Upper lobe of left lung (tissue), 6 donors: ENCODE results near the gene PTGFRN. TPM values are rescaled to one million over a fixed set of nuclear protein-coding genes. Genes with fewer than 3 reads are reported as not detected.
A peak's percentile ranks its signal among the peaks of the same experiment; 100 is the strongest.

Experiments
- ATAC-seq, 2 donors: fragments of 200-7000 bp; cut with Tn5 transposase; one replicate each; pipeline ENCODE4 v1.9.1; 2022; ENCODE audit warnings: mild to moderate bottlenecking in 2 of 2, moderate library complexity in 2 of 2; ENCODE audit not compliant: low FRiP score in 2 of 2
- DNase-seq, 2 donors: peaks; one replicate each; pipeline ENCODE4 v3.0.0-alpha.2; 2019 to 2020
- H3K27ac ChIP-seq, 4 donors: fragments of 200-600 bp; sonication (generic); one replicate each; pipeline ENCODE4 v1.5.1; 2016 to 2019
- H3K27me3 ChIP-seq, 4 donors: fragments of 200-600 bp; sonication (generic); one replicate each; pipeline ENCODE4 v1.5.1; 2017 to 2019
- H3K36me3 ChIP-seq, 4 donors: fragments of 200-600 bp; sonication (generic); one replicate each; pipeline ENCODE4 v1.5.1; 2016 to 2019
- H3K4me1 ChIP-seq, 4 donors: fragments of 200-600 bp; sonication (generic); one replicate each; pipeline ENCODE4 v1.5.1; 2018 to 2019
- H3K4me3 ChIP-seq, 4 donors: fragments of 200-600 bp; sonication (generic); one replicate each; pipeline ENCODE4 v1.5.1; 2017 to 2019; ENCODE audit warnings: mild to moderate bottlenecking in 2 of 4, moderate library complexity in 1 of 4
- H3K9me3 ChIP-seq, 4 donors: fragments of 200-600 bp; sonication (generic); one replicate each; pipeline ENCODE4 v1.5.1; 2018 to 2019
- EP300 ChIP-seq, 4 donors: sonication (generic); formaldehyde crosslinking; IDR thresholded peaks; one replicate each; pipeline ENCODE4 v1.5.1; 2017; ENCODE audit warnings: antibody characterized with exemption in 4 of 4, control low read depth in 2 of 4
- POLR2A ChIP-seq, 4 donors: fragments of 450-650 bp; IDR thresholded peaks; one replicate each; pipeline ENCODE4 v1.5.1; 2016 to 2017; ENCODE audit warnings: antibody characterized with exemption in 4 of 4, mild to moderate bottlenecking in 2 of 4
- POLR2AphosphoS5 ChIP-seq, 2 donors: sonication (generic); formaldehyde crosslinking; IDR thresholded peaks; one replicate each; pipeline ENCODE4 v1.5.1; 2017; ENCODE audit warnings: antibody characterized with exemption in 2 of 2
- WGBS, 2 donors: methylation state at CpG; one replicate each; pipeline ENCODE4 v1.1.5; 2017 to 2018; 5-methylcytosine and 5-hydroxymethylcytosine counted together
- total RNA-seq, 6 donors: library from RNA; depleted of rRNA in 4 of 6; stranded (reverse); fragments of >200 nt in 4 of 6; gene quantifications; one replicate each; pipeline versions ENCODE4 v1.1.0 to v1.2.1, GENCODE V29; 2016 to 2021
- TF ChIP-seq, protein P1 (sequence below), 6 experiments: fragments of 450-650 bp in 4 of 6; fragments of 200-600 bp in 2 of 6; sonication (generic) in 2 of 6; IDR thresholded peaks; one replicate each; pipeline ENCODE4 v1.5.1; 2016 to 2019; ENCODE audit warnings: antibody characterized with exemption in 6 of 6
- donor health status: DM: no; HTN: no; CAD: no; lungs with moderate emphysema.
- donor health status: DM: no; HTN: yes; CAD: no; lungs with severe emphysema.

PTGFRN gene
- total RNA-seq, 6 donors from 2014 or later = 11.7 to 33.6 (median 20.1) TPM

- peaks cover 0 to 7% (median 0%) of the 10 kb centered on the region in 4 donors for H3K27me3 ChIP-seq
- ATAC-seq = no peak
- H3K4me1 ChIP-seq = peaks cover 5 to 16% (median 11%) of the 10 kb centered on the region in 4 donors
- no peak for DNase-seq
- TF ChIP-seq, protein P1, sequence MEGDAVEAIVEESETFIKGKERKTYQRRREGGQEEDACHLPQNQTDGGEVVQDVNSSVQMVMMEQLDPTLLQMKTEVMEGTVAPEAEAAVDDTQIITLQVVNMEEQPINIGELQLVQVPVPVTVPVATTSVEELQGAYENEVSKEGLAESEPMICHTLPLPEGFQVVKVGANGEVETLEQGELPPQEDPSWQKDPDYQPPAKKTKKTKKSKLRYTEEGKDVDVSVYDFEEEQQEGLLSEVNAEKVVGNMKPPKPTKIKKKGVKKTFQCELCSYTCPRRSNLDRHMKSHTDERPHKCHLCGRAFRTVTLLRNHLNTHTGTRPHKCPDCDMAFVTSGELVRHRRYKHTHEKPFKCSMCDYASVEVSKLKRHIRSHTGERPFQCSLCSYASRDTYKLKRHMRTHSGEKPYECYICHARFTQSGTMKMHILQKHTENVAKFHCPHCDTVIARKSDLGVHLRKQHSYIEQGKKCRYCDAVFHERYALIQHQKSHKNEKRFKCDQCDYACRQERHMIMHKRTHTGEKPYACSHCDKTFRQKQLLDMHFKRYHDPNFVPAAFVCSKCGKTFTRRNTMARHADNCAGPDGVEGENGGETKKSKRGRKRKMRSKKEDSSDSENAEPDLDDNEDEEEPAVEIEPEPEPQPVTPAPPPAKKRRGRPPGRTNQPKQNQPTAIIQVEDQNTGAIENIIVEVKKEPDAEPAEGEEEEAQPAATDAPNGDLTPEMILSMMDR (IDR thresholded peaks at IDR 0.05) = no peak
- no peak for TF ChIP-seq POLR2A (IDR thresholded peaks at IDR 0.05)
- TF ChIP-seq POLR2AphosphoS5 (IDR thresholded peaks at IDR 0.05) = no peak
- no peak for TF ChIP-seq EP300 (IDR thresholded peaks at IDR 0.05)
- no peak overlapping the region for H3K27ac ChIP-seq
- H3K9me3 ChIP-seq = no peaks in the 10 kb centered on the region
- H3K4me3 ChIP-seq = no peak overlapping the region
- H3K36me3 ChIP-seq = no peaks in the 10 kb centered on the region
- WGBS, 2 donors = 96 to 97% methylated on average over 3 of the region's 3 CpGs
These were observed 2.4 kb upstream of the PTGFRN start for GRCh38 chr1:116907351-116907750.

DNA sequence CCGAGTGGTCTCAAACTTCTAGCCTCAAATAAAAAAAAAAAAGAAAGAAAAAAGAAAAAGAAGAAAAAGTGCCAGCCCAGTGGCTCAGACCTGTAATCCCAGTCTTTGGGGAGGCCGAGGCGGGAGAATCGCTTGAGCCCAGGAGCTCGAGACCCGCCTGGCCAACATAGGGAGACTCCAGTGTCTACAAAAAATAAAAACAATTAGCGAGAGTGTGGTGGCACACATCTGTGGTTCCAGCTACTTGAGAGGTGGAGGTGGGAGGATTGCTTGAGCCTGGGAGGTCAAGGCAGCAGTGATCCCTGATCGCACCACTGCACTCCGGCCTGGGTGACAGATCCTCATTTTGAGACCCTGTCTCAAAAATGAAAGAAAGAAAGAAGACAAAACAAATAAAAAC, 1.4 kb upstream of the PTGFRN start:
- Histone ChIP-seq H3K9me3 (no peaks in the 10 kb centered on the region), H3K4me1 (peaks cover 5 to 16% (median 11%) of the 10 kb centered on the region in 4 donors), H3K27me3 (peaks cover 0 to 7% (median 0%) of the 10 kb centered on the region in 4 donors), H3K4me3 (no peak overlapping the region), H3K36me3 (no peaks in the 10 kb centered on the region), H3K27ac (no peak overlapping the region)
- DNase-seq (peak in 1 of 2 donors; percentile 7), ATAC-seq (no peak)
- TF ChIP-seq, protein P1 (IDR thresholded peaks at IDR 0.05) = no peak
- TF ChIP-seq POLR2A (IDR thresholded peaks at IDR 0.05) = no peak
- no peak for TF ChIP-seq POLR2AphosphoS5 (IDR thresholded peaks at IDR 0.05)
- no peak for TF ChIP-seq EP300 (IDR thresholded peaks at IDR 0.05)
- 95 to 97% methylated on average over 9 of the region's 9 CpGs for WGBS, 2 donors

DNA sequence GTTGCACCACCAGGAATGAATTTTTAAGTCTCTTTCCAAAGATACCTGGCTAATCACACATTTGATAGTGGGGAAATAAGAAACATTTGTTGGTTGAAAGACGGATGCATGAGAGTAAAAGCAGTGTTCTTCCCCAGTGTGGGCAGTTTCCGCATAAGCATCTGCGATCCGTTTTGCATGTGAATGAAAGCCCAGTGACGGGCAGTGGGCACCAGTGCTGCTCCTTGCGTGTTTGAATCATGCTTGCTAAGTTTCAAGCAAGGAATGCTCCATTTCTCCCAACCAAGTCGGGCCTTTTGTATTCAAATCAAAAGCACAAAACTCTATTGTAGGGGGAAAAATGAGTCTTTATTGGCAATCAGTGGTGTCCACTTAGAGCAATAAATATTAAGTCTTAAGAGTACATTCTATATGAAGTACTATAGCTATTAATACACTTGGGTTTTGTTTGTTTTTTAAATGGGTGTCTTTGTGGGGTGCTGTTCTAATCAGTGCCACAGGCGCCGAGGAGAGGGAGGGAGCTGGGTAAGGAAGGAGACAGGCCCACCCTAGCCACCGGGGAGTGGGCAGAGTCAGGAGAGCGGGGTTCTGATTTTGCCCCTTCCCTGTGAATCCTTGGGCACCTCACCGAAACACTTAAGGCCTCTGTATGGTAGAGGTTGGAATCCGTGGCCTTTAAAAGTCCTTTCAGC, 750 bp upstream of the PTGFRN start:
- Histone ChIP-seq H3K4me1 (peaks cover 5 to 16% (median 11%) of the 10 kb centered on the region in 4 donors), H3K4me3 (peak overlapping the region in 3 of 4 donors; percentile 68 to 74 (median 69)), H3K9me3 (no peaks in the 10 kb centered on the region), H3K27me3 (peaks cover 0 to 7% (median 0%) of the 10 kb centered on the region in 4 donors), H3K36me3 (no peaks in the 10 kb centered on the region), H3K27ac (peak overlapping the region in 3 of 4 donors; percentile 63 to 81 (median 68))
- WGBS, 2 donors = 89 to 91% methylated on average over 12 to 13 of the region's 13 CpGs
- DNase-seq (no peak), ATAC-seq (no peak)
- TF ChIP-seq POLR2AphosphoS5 (IDR thresholded peaks at IDR 0.05) (no peak), EP300 (IDR thresholded peaks at IDR 0.05) (no peak), POLR2A (IDR thresholded peaks at IDR 0.05) (no peak)
- TF ChIP-seq, protein P1 (IDR thresholded peaks at IDR 0.05) = no peak

DNA sequence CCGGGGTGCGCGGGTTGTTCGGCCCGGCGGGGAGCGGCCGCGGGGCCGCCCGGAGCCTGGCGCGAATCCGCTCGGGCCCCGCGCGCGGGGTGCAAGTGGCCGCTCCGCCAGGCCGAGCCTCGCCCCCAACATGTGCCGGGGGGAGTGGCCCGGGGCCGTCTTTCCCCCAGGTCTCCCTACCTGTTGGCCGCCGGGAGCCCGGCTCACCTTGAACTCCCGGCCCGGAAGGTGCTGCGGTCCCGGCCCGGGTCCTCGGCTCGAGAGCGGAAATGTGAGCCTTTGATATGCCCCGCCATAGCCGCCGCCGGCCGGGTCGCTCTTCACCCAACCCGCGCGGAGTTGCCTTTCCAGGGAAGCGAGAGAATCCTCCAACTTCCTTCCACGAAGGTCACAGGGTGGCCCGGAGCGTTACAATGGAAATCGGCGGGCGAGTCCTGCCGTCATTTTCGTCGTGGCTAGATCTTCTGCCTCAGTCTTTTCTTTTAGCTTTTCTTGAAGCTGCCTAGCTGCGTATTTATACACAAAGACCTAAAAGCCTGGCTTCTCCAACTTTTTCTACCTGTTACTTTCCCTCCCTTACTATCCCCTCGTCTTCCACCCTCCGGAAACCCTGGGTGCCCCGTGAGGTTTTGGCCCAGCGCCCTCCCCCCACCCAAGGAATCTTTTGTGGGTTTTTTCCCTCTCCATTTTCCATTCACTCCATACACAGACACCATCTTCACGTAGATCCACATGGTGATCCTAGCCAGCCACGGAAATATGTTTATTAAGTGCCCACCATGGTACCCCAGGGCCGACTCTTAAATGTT, 867 bp downstream of the PTGFRN start:
- peaks cover 0 to 7% (median 0%) of the 10 kb centered on the region in 4 donors for H3K27me3 ChIP-seq
- WGBS, 2 donors = 5 to 7% methylated on average over 25 to 57 of the region's 64 CpGs
- peak overlapping the region; percentile 2 to 74 (median 68) for H3K4me3 ChIP-seq
- TF ChIP-seq POLR2A (IDR thresholded peaks at IDR 0.05) (no peak), POLR2AphosphoS5 (IDR thresholded peaks at IDR 0.05) (no peak)
- TF ChIP-seq, protein P1 (IDR thresholded peaks at IDR 0.05) = no peak
- peaks cover 5 to 16% (median 11%) of the 10 kb centered on the region in 4 donors for H3K4me1 ChIP-seq
- H3K9me3 ChIP-seq = no peaks in the 10 kb centered on the region
- ATAC-seq (peak; percentile 42 to 48), DNase-seq (peak; percentile 60 to 90)
- H3K36me3 ChIP-seq = no peaks in the 10 kb centered on the region
- H3K27ac ChIP-seq = peak overlapping the region; percentile 51 to 81 (median 70)
